ENCODE results near the gene BLTP3B. TPM values are rescaled to one million over a fixed set of nuclear protein-coding genes. Genes with fewer than 3 reads are reported as not detected.

The BLTP3B gene
- total RNA-seq, 1 experiment from 2014 or later, result 19.8 TPM

GRCh38 chr12:100153131-100153530, 10.5 kb upstream of the BLTP3B start:
- no peak overlapping the region for H3K4me2 ChIP-seq
- H3F3A ChIP-seq (ENCODE audit: insufficient read depth, low read depth), result 0 out of 2 replicates have a peak, but pooled peaks cover 6% of the 10 kb centered on the region
- H2AFZ ChIP-seq, result no peak overlapping the region
- DNase-seq, result no peak
- H3K79me2 ChIP-seq (ENCODE audit: low read depth), result no peaks in the 10 kb centered on the region
- H3K27me3 ChIP-seq (ENCODE audit: insufficient read depth, low read depth), result no peaks in the 10 kb centered on the region
- H3K9me3 ChIP-seq (ENCODE audit: insufficient read depth, low read depth), result no peaks in the 10 kb centered on the region
- H4K20me1 ChIP-seq (ENCODE audit: insufficient read depth), result no peaks in the 10 kb centered on the region
- no peak overlapping the region for H3K27ac ChIP-seq
- no peak for TF ChIP-seq CTCF (conservative IDR thresholded peaks at IDR 0.05)
- TF ChIP-seq EZH2 (IDR thresholded peaks at IDR 0.05; ENCODE audit: low read depth), result no peak
- H3K4me3 ChIP-seq, result no peak overlapping the region
- BruUV-seq (replicated peaks), result no TSS peak
- no peaks in the 10 kb centered on the region for H3K9me2 ChIP-seq (ENCODE audit: insufficient read depth)
- ChIA-PET POLR2A (ENCODE audit: unreplicated experiment) (no interaction called here), CTCF (interaction anchor here (0.6 kb wide), 1 partner anchor 52 kb away, joined by 8 read pairs; no protein-coding TSS in a partner anchor)
- H3K4me1 ChIP-seq (replicated peaks; ENCODE audit: insufficient read depth), result no peaks in the 10 kb centered on the region; the same call in 1 of the 2 replicates
- intact Hi-C loops (cut with micrococcal nuclease; ENCODE audit: unreplicated experiment), result no loop called here
- H3K36me3 ChIP-seq (ENCODE audit: low read depth), result no peaks in the 10 kb centered on the region

- CTCF ChIA-PET, result no interaction called here
Observed at GRCh38 chr12:100151769-100152168, 9.1 kb upstream of the BLTP3B start.

GRCh38 chr12:100146252-100146651, 3.6 kb upstream of the BLTP3B start:
- H3K27ac ChIP-seq, result no peak overlapping the region
- CTCF ChIA-PET, result no interaction called here

More at GRCh38 chr12:100151769-100152168, 9.1 kb upstream of the BLTP3B start:
- no peaks in the 10 kb centered on the region for H3K79me2 ChIP-seq (ENCODE audit: low read depth)
- no peaks in the 10 kb centered on the region for H4K20me1 ChIP-seq (ENCODE audit: insufficient read depth)
- H3F3A ChIP-seq (ENCODE audit: insufficient read depth, low read depth), result 0 out of 2 replicates have a peak, but pooled peaks cover 6% of the 10 kb centered on the region
- no peak overlapping the region for H3K27ac ChIP-seq
- DNase-seq, result no peak
- no peak overlapping the region for H3K4me2 ChIP-seq
- BruUV-seq (replicated peaks), result no TSS peak
- H3K4me3 ChIP-seq, result no peak overlapping the region
- no peaks in the 10 kb centered on the region; the same call in 1 of the 2 replicates for H3K4me1 ChIP-seq (replicated peaks; ENCODE audit: insufficient read depth)
- H3K27me3 ChIP-seq (ENCODE audit: insufficient read depth, low read depth), result no peaks in the 10 kb centered on the region
- POLR2A ChIA-PET (ENCODE audit: unreplicated experiment), result no interaction called here
- no peaks in the 10 kb centered on the region for H3K9me2 ChIP-seq (ENCODE audit: insufficient read depth)
- intact Hi-C loops (cut with micrococcal nuclease; ENCODE audit: unreplicated experiment), result no loop called here
- TF ChIP-seq EZH2 (IDR thresholded peaks at IDR 0.05; ENCODE audit: low read depth) (no peak), CTCF (conservative IDR thresholded peaks at IDR 0.05) (no peak)
- no peaks in the 10 kb centered on the region for H3K9me3 ChIP-seq (ENCODE audit: insufficient read depth, low read depth)
- H3K36me3 ChIP-seq (ENCODE audit: low read depth), result no peaks in the 10 kb centered on the region
- H2AFZ ChIP-seq, result no peak overlapping the region

More at GRCh38 chr12:100146252-100146651, 3.6 kb upstream of the BLTP3B start:
- intact Hi-C loops (cut with micrococcal nuclease; ENCODE audit: unreplicated experiment), result no loop called here
- Histone ChIP-seq H3K4me2 (no peak overlapping the region), H2AFZ (no peak overlapping the region), H3K9me3 (ENCODE audit: insufficient read depth, low read depth) (no peaks in the 10 kb centered on the region), H3K36me3 (ENCODE audit: low read depth) (no peaks in the 10 kb centered on the region), H3F3A (ENCODE audit: insufficient read depth, low read depth) (peaks cover 9% of the 10 kb centered on the region; the same call in 1 of the 2 replicates), H4K20me1 (ENCODE audit: insufficient read depth) (no peaks in the 10 kb centered on the region), H3K79me2 (ENCODE audit: low read depth) (peaks cover 6% of the 10 kb centered on the region; the same call in 1 of the 2 replicates), H3K27me3 (ENCODE audit: insufficient read depth, low read depth) (no peaks in the 10 kb centered on the region), H3K4me3 (no peak overlapping the region), H3K9me2 (ENCODE audit: insufficient read depth) (no peaks in the 10 kb centered on the region), H3K4me1 (replicated peaks; ENCODE audit: insufficient read depth) (peaks cover 10% of the 10 kb centered on the region)
- BruUV-seq (replicated peaks), result no TSS peak
- DNase-seq, result no peak
- TF ChIP-seq CTCF (conservative IDR thresholded peaks at IDR 0.05) (no peak), EZH2 (IDR thresholded peaks at IDR 0.05; ENCODE audit: low read depth) (no peak)
- POLR2A ChIA-PET (ENCODE audit: unreplicated experiment), result no interaction called here
